ENCODE data around the gene GJD2. TPM values are rescaled to one million over a fixed set of nuclear protein-coding genes. Genes with fewer than 3 reads are reported as not detected.

GJD2 gene
- total RNA-seq, 1 donor from 2014 or later = not detected

DNA sequence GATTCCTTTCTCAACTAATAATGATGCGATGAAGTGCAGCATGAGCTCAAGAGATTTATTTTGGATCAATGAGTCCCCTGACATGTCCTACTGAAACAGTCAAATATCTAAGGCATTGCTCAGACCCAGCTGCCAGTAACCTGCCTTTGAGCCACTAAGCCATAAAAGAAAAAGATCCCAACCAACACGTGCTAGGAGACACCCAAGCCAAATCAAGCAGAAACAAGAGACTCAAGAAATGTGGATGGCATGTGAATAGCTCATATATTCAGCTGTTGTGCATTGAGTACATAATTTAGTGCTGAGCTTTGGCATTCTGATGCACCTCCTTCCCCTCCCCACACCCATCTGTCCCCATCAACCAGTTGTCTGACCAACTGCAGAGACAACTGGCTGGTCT is 29.2 kb downstream of the GJD2 start:
- no peaks in the 10 kb centered on the region for H3K27me3 ChIP-seq (ENCODE audit: low read depth)
- H3K4me3 ChIP-seq = no peak overlapping the region
- no peaks in the 10 kb centered on the region for H3K4me1 ChIP-seq
- no peaks in the 10 kb centered on the region for H3K9me3 ChIP-seq
- DNase-seq = no peak
- intact Hi-C loops (cut with DNase I) = no loop called here
- H3K27ac ChIP-seq = no peak overlapping the region
- TF ChIP-seq, protein P1, sequence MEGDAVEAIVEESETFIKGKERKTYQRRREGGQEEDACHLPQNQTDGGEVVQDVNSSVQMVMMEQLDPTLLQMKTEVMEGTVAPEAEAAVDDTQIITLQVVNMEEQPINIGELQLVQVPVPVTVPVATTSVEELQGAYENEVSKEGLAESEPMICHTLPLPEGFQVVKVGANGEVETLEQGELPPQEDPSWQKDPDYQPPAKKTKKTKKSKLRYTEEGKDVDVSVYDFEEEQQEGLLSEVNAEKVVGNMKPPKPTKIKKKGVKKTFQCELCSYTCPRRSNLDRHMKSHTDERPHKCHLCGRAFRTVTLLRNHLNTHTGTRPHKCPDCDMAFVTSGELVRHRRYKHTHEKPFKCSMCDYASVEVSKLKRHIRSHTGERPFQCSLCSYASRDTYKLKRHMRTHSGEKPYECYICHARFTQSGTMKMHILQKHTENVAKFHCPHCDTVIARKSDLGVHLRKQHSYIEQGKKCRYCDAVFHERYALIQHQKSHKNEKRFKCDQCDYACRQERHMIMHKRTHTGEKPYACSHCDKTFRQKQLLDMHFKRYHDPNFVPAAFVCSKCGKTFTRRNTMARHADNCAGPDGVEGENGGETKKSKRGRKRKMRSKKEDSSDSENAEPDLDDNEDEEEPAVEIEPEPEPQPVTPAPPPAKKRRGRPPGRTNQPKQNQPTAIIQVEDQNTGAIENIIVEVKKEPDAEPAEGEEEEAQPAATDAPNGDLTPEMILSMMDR (IDR thresholded peaks at IDR 0.05) = no peak
- ATAC-seq = no peak
- H3K36me3 ChIP-seq = no peaks in the 10 kb centered on the region

DNA sequence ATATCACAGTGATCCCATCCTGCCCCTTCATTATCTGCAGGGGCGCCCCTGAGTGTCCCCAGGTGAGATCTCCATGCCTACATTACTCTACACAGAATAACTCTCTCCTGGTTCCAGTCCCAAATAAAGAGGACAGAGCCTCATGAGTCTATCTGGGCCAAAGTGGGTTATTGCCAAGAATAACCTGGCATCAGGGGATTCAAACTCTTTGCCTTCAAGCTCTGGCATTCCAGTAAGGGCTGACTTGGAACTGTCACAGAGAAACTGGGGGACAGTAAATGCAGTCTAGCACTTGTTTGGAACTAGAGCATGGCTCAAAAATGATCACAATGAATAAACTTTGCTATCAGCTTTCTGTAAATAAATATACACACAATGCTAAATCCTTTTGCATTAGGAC is 30.3 kb downstream of the GJD2 start:
- Histone ChIP-seq H3K4me3 (no peak overlapping the region), H3K9me3 (no peaks in the 10 kb centered on the region), H3K4me1 (no peaks in the 10 kb centered on the region), H3K27me3 (ENCODE audit: low read depth) (no peaks in the 10 kb centered on the region), H3K36me3 (no peaks in the 10 kb centered on the region), H3K27ac (no peak overlapping the region)
- TF ChIP-seq, protein P1 (IDR thresholded peaks at IDR 0.05) = no peak
- intact Hi-C loops (cut with DNase I) = no loop called here
- DNase-seq (no peak), ATAC-seq (no peak)

DNA sequence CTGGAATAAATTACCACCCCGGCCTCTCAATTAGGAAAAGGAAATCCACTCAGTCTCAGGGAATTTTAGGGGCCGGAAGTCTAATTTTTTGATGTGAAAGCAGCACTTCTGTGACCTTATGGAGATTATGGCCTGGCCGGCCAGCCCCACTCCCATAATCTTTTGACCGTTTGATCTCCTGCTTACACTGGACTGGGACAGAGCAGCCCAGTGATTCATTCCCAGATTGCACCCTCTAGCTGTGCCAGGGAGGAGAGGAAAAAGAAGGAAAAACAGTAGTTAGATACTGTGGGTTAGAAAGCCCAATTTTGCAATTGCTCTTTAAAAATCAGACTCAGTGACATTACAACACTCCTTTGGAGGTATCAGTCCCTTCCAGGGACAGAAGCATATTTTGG is 32.4 kb downstream of the GJD2 start:
- Histone ChIP-seq H3K27ac (no peak overlapping the region), H3K36me3 (no peaks in the 10 kb centered on the region), H3K4me1 (no peaks in the 10 kb centered on the region), H3K27me3 (ENCODE audit: low read depth) (no peaks in the 10 kb centered on the region), H3K4me3 (peak overlapping the region; percentile 12), H3K9me3 (no peaks in the 10 kb centered on the region)
- peak; percentile 19 to 40 for ATAC-seq
- intact Hi-C loops (cut with DNase I) = no loop called here
- TF ChIP-seq, protein P1 (IDR thresholded peaks at IDR 0.05) = no peak
- DNase-seq = no peak

DNA sequence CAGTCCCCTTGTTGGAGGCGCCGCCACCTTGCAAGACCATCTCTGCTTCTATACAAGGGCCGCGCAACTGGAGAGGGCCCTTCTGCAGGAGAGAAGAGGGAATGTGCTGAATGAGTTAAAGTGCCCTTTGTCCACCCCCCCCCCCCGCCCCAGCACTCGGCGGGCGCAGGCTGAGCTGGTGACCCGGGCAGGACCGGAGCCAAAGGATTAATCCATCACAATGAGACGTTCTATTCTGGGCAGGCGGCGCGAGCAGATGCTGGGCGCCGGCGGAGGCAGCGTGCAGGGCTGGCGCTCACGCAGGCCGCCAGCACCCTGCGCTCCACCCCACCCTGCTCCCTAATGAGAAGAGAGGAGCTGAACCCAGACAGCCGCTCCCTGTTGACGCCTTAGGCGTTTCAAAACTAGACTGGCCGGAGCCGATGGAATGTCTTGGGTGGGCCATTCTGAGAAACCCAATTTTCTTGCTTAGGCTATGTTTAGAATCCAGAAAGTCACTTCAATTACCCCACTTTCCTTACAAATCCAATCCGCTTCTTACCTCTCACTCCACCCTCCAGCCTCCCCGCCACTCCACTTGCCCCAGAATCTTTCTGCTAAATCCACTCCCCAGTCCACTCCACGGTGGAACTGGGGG is 32.9 kb downstream of the GJD2 start:
- no peaks in the 10 kb centered on the region for H3K9me3 ChIP-seq
- no peaks in the 10 kb centered on the region for H3K27me3 ChIP-seq (ENCODE audit: low read depth)
- H3K4me1 ChIP-seq = no peaks in the 10 kb centered on the region
- no peak for DNase-seq
- peak; percentile 74 to 80 for ATAC-seq
- no peaks in the 10 kb centered on the region for H3K36me3 ChIP-seq
- H3K27ac ChIP-seq = no peak overlapping the region
- intact Hi-C loops (cut with DNase I) = no loop called here
- TF ChIP-seq, protein P1 (IDR thresholded peaks at IDR 0.05) = no peak
- peak overlapping the region; percentile 12 for H3K4me3 ChIP-seq

DNA sequence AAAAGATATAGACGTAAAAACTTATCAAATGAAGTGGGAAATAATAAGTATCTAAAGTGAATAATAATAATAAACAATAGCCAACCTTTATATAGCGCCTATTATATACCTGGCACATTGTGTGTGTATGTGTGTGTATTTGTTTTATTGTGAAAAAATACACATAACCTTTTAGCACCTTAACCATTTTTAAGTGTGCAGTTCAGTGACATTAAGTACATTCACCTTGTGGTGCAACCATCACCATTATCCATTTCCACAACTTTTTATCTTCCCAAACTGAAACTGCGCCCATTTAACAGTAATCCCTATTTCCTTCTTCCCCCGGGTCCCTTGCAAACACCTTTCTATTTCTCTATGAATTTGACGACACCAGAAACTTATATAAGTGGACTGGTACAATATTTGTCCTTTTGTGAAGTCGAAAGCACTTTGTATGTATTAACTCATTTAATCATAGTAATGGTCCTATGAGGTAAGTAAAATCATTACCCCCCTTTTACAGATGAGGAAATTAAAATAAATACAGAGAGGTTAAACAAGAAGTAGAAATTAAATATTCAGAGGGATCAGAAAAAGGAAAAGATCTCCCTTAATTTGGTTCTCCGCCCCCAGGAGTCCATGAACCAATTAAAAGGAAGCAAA is 33.5 kb downstream of the GJD2 start:
- H3K4me3 ChIP-seq = peak overlapping the region; percentile 12
- no peak for ATAC-seq
- H3K27ac ChIP-seq = no peak overlapping the region
- no peaks in the 10 kb centered on the region for H3K36me3 ChIP-seq
- no peak for DNase-seq
- TF ChIP-seq, protein P1 (IDR thresholded peaks at IDR 0.05) = no peak
- intact Hi-C loops (cut with DNase I) = no loop called here
- no peaks in the 10 kb centered on the region for H3K27me3 ChIP-seq (ENCODE audit: low read depth)
- no peaks in the 10 kb centered on the region for H3K4me1 ChIP-seq
- H3K9me3 ChIP-seq = no peaks in the 10 kb centered on the region
